OCI-LY7 (cell line): ENCODE data around the gene IQUB.

Source experiments
- EZH2phosphoT487 ChIP-seq: fragments of 200-600 bp; sonication (generic); IDR thresholded peaks from 2 replicates; pipeline ENCODE4 v1.6.1; 2018; ENCODE audit warnings: low read depth, borderline replicate concordance, mild to moderate bottlenecking, mixed run types, antibody characterized with exemption, low read length, moderate library complexity, mixed read lengths
- TF ChIP-seq, protein P1 (sequence below): fragments of 200-600 bp; sonication (generic); conservative IDR thresholded peaks from 2 replicates; pipeline ENCODE4 v1.5.1; 2014; ENCODE audit warnings: mild to moderate bottlenecking, antibody characterized with exemption, low read length, moderate library complexity, mixed read lengths

DNA sequence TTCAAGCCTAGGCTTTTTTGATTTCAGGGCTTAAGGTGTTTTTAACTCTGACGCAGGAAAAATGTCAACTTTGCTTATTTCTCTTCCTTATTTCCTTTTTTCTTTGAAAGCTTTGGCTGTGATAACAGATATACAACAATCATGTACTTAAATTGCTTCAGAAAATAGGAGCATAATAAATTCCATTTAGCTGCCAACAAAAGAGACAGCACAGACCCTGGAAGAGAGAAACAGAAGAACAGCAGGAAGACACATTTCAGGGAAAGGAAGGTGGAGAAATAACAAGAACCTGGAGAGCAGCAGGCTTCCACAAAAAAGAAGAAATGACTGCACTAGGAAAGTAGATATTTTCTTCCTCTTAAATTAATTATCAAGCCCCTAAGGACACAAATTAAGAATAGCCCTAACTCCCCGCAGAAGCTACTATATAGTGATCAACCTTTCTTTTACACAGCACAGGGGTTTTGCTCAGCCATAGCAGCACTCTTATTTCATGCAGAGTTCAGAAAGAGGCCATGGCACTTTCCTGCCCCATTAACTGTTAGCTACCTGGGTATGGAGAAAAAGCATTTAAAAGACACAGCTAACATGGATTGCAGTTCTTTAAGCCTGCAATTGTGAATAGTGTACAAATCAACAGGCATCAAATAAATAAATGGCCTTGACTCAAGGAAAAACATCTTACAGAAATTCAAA, 61.5 kb downstream of the IQUB start:
- TF ChIP-seq, protein P1, sequence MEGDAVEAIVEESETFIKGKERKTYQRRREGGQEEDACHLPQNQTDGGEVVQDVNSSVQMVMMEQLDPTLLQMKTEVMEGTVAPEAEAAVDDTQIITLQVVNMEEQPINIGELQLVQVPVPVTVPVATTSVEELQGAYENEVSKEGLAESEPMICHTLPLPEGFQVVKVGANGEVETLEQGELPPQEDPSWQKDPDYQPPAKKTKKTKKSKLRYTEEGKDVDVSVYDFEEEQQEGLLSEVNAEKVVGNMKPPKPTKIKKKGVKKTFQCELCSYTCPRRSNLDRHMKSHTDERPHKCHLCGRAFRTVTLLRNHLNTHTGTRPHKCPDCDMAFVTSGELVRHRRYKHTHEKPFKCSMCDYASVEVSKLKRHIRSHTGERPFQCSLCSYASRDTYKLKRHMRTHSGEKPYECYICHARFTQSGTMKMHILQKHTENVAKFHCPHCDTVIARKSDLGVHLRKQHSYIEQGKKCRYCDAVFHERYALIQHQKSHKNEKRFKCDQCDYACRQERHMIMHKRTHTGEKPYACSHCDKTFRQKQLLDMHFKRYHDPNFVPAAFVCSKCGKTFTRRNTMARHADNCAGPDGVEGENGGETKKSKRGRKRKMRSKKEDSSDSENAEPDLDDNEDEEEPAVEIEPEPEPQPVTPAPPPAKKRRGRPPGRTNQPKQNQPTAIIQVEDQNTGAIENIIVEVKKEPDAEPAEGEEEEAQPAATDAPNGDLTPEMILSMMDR, result no peak
- TF ChIP-seq EZH2phosphoT487, result no peak
